Endodermal cell (in vitro differentiated cells): ENCODE data around the gene GRM4. TPM values are rescaled to one million over a fixed set of nuclear protein-coding genes. Genes with fewer than 3 reads are reported as not detected.

Experiments
- DNase-seq: peaks from one replicate; pipeline ENCODE4 v3.0.0-alpha.2; 2017
- H3K27ac ChIP-seq: 2 replicates; pipeline ENCODE4 v1.5.1; 2013; ENCODE audit warnings: mild to moderate bottlenecking, low read depth, low read length, moderate library complexity
- H3K27me3 ChIP-seq: 2 replicates; pipeline ENCODE4 v1.6.1; 2013; ENCODE audit warnings: mild to moderate bottlenecking, low read length, moderate library complexity; ENCODE audit not compliant: insufficient read depth, control insufficient read depth, poor library complexity, severe bottlenecking
- H3K36me3 ChIP-seq: 2 replicates; pipeline ENCODE4 v1.7.0; 2013; ENCODE audit warnings: mild to moderate bottlenecking, low read length, moderate library complexity; ENCODE audit not compliant: control insufficient read depth, insufficient read depth
- H3K4me1 ChIP-seq: one replicate; pipeline ENCODE4 v1.7.0; 2013; ENCODE audit warnings: low read length; ENCODE audit not compliant: control insufficient read depth, insufficient read depth
- H3K4me3 ChIP-seq: 2 replicates; pipeline ENCODE4 v1.5.1; 2013; ENCODE audit warnings: mild to moderate bottlenecking, low read length, moderate library complexity
- H3K9ac ChIP-seq: 2 replicates; pipeline ENCODE4 v1.6.1; 2013; ENCODE audit warnings: mild to moderate bottlenecking, low read length, moderate library complexity; ENCODE audit not compliant: poor library complexity, severe bottlenecking; ENCODE audit errors: extremely low read depth
- H3K9me3 ChIP-seq: 2 replicates; pipeline ENCODE4 v1.6.1; 2013; ENCODE audit warnings: mild to moderate bottlenecking, low read length, moderate library complexity; ENCODE audit not compliant: control insufficient read depth
- H3K27ac Mint-ChIP-seq: 2 replicates; pipeline ENCODE4 v1.8.0; 2020; ENCODE audit warnings: mixed read lengths
- H3K27me3 Mint-ChIP-seq: 2 replicates; pipeline ENCODE4 v1.8.0; 2021; ENCODE audit warnings: mild to moderate bottlenecking, mixed read lengths; ENCODE audit not compliant: insufficient read depth
- H3K36me3 Mint-ChIP-seq: 2 replicates; pipeline ENCODE4 v1.8.0; 2020; ENCODE audit warnings: low read depth, mixed read lengths
- H3K4me1 Mint-ChIP-seq: 2 replicates; pipeline ENCODE4 v1.8.0; 2020; ENCODE audit warnings: mixed read lengths
- H3K4me3 Mint-ChIP-seq: 2 replicates; pipeline ENCODE4 v1.8.0; 2020; ENCODE audit warnings: mild to moderate bottlenecking, moderate library complexity, mixed read lengths
- H3K9me3 Mint-ChIP-seq: 2 replicates; pipeline ENCODE4 v1.8.0; 2020; ENCODE audit warnings: mild to moderate bottlenecking, mixed read lengths
- WGBS, 2 experiments: methylation state at CpG; one replicate each; pipeline versions ENCODE4 v1.1.5 to v1.1.7; 2013; ENCODE audit warnings: missing lambda C conversion rate in 2 of 2, mixed read lengths in 1 of 2; ENCODE audit not compliant: insufficient coverage in 1 of 2, insufficient read length in 1 of 2; 5-methylcytosine and 5-hydroxymethylcytosine counted together
- total RNA-seq, 2 donors: library from RNA; stranded (reverse); fragmentation: NEBNext Ultra II Directional in 1 of 2; extraction: Animal tissue kit (Norgen Biotek cat#: 25700) in 1 of 2; gene quantifications; 2 replicates in 1 of 2; 3 replicates in 1 of 2; pipeline ENCODE4 v1.2.1, GENCODE V29; 2021
- TF ChIP-seq, protein P1 (sequence below): fragments of 200-600 bp; sonication (generic); conservative IDR thresholded peaks from 2 replicates; pipeline ENCODE4 v1.5.0; 2021; ENCODE audit warnings: antibody characterized with exemption, mild to moderate bottlenecking

GRM4 gene
- total RNA-seq, 2 donors from 2014 or later, result 3.1 to 9.1 TPM

- no peak overlapping the region for H3K9ac ChIP-seq
- no peaks in the 10 kb centered on the region for H3K27me3 ChIP-seq
- Mint-ChIP-seq H3K27me3 (no peaks in the 10 kb centered on the region), H3K9me3 (no peaks in the 10 kb centered on the region), H3K27ac (no peak overlapping the region), H3K36me3 (no peaks in the 10 kb centered on the region), H3K4me1 (no peaks in the 10 kb centered on the region), H3K4me3 (no peak overlapping the region)
- H3K9me3 ChIP-seq, result peaks cover 3% of the 10 kb centered on the region
- no peak overlapping the region for H3K4me3 ChIP-seq
- H3K4me1 ChIP-seq, result no peaks in the 10 kb centered on the region
- TF ChIP-seq, protein P1, sequence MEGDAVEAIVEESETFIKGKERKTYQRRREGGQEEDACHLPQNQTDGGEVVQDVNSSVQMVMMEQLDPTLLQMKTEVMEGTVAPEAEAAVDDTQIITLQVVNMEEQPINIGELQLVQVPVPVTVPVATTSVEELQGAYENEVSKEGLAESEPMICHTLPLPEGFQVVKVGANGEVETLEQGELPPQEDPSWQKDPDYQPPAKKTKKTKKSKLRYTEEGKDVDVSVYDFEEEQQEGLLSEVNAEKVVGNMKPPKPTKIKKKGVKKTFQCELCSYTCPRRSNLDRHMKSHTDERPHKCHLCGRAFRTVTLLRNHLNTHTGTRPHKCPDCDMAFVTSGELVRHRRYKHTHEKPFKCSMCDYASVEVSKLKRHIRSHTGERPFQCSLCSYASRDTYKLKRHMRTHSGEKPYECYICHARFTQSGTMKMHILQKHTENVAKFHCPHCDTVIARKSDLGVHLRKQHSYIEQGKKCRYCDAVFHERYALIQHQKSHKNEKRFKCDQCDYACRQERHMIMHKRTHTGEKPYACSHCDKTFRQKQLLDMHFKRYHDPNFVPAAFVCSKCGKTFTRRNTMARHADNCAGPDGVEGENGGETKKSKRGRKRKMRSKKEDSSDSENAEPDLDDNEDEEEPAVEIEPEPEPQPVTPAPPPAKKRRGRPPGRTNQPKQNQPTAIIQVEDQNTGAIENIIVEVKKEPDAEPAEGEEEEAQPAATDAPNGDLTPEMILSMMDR, result no peak
- WGBS, 2 experiments, result 71 to 93% methylated on average over 1 to 3 of the region's 3 CpGs
- H3K36me3 ChIP-seq, result no peaks in the 10 kb centered on the region
- no peak for DNase-seq
- no peak overlapping the region for H3K27ac ChIP-seq
Observed at GRCh38 chr6:34071136-34071883, 74.6 kb downstream of the GRM4 start.

DNA sequence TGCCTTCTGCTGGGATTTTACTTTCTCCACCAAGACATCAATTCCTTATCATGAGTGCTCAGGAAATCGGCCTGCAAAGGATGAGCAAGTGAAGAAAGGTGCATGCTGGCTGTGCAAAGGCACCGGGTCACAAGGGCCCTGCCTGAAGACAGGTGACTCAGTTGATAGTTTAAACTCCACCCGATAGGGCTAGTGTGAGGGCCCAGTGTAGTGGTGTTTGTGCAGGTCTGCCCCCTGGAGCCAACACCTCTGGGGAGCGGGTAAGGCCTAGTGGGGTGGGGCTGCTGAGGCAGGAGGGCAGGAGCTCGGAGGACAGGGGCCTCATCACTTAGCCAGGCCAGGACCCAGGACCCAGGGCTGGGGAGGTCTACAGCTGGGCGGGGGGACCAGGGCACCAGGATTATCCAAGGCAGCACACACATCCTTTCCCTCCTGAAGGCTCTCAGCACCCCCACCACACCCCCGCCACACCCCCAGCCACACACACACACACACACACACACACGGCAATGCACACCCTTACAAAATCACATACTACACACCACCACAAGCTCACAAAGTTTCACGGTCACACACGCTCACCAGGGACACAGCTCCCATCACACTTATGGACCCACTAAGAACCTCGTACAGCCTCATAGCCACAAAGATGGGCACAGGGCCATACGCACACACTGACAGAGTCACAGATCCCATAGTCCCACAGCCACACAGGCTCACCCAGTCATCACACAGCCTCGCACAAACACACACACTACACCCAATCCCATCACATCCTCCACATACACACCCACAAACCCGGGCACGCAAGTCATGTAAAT, 75.4 kb downstream of the GRM4 start:
- no peak overlapping the region for H3K27ac Mint-ChIP-seq
- no peaks in the 10 kb centered on the region for H3K4me1 ChIP-seq
- no peaks in the 10 kb centered on the region for H3K27me3 Mint-ChIP-seq
- TF ChIP-seq, protein P1, result no peak
- no peak overlapping the region for H3K4me3 ChIP-seq
- no peaks in the 10 kb centered on the region for H3K4me1 Mint-ChIP-seq
- H3K27me3 ChIP-seq, result no peaks in the 10 kb centered on the region
- no peak overlapping the region for H3K27ac ChIP-seq
- H3K9ac ChIP-seq, result no peak overlapping the region
- no peaks in the 10 kb centered on the region for H3K9me3 Mint-ChIP-seq
- H3K36me3 Mint-ChIP-seq, result no peaks in the 10 kb centered on the region
- DNase-seq, result no peak
- H3K36me3 ChIP-seq, result no peaks in the 10 kb centered on the region
- peaks cover 3% of the 10 kb centered on the region for H3K9me3 ChIP-seq
- 88 to 98% methylated on average over 9 to 15 of the region's 15 CpGs for WGBS, 2 experiments
- H3K4me3 Mint-ChIP-seq, result no peak overlapping the region

- H3K9me3 Mint-ChIP-seq, result no peaks in the 10 kb centered on the region
- TF ChIP-seq, protein P1, result peak; percentile 59
- no peak overlapping the region for H3K4me3 Mint-ChIP-seq
- peak; percentile 63 for DNase-seq
- no peaks in the 10 kb centered on the region for H3K4me1 Mint-ChIP-seq
- Histone ChIP-seq H3K4me3 (no peak overlapping the region), H3K36me3 (no peaks in the 10 kb centered on the region), H3K9me3 (peaks cover 3% of the 10 kb centered on the region), H3K27me3 (no peaks in the 10 kb centered on the region), H3K27ac (no peak overlapping the region), H3K9ac (no peak overlapping the region), H3K4me1 (no peaks in the 10 kb centered on the region)
- no peaks in the 10 kb centered on the region for H3K36me3 Mint-ChIP-seq
- H3K27me3 Mint-ChIP-seq, result no peaks in the 10 kb centered on the region
- no peak overlapping the region for H3K27ac Mint-ChIP-seq
- 73% methylated on average over 6 of the region's 8 CpGs; no CpG with 5 or more reads in 1 of the 2 experiments for WGBS, 2 experiments
Observed at GRCh38 chr6:34068462-34069044, 77.3 kb downstream of the GRM4 start.
